ENCODE measurements around the gene MYOZ1.
"Not testable (repeated sequence)": the region's sequence is repeated elsewhere in the genome, so short reads cannot be mapped to it uniquely, and the experiment has no call there.

Gene MYOZ1, protein sequence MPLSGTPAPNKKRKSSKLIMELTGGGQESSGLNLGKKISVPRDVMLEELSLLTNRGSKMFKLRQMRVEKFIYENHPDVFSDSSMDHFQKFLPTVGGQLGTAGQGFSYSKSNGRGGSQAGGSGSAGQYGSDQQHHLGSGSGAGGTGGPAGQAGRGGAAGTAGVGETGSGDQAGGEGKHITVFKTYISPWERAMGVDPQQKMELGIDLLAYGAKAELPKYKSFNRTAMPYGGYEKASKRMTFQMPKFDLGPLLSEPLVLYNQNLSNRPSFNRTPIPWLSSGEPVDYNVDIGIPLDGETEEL
- 0 reads per million in 2 donors for total RNA-seq

DNA sequence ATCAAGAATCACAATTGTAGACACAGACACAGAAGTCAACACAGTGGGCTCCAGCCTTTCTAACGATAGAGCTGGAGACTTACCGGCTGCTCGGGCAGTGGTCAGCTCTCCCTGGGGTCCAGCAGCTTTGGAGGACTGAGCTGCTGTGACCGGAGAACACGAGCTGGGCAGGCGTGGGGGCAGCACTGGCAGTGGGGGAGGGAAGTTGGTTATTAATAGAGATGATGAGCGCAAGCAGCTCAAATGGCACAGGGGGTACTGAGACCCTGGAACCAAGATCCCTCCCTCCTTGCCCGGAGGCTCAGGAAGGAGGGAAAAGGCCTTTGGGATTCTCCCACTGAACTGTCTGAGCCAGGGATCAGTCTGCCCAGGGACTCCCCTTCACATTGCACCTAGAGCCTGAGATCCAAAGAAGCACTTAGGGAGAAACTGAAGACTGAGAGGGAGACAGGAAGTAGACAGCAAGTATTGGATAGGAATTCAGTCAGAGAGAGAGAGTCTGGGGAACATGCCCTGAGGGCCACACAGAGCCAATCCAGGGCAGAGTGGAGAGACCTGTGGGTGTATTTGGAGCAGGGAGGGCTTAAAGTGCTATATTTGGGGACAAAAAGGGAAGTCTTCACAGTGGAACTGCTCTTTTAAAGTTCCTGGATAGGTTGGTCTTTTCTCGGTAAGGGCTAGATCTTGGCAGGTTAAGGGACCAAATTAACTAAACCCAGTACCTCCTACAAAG, at the start of gene MYOZ1:
MYOZ1 (minus strand) TSS at position 147 of the 733 bp plus-strand sequence. CDS start 1,457 bp downstream, outside the sequence.
- DNase-seq, result no peak

- DNase-seq, result not testable (repeated sequence)
Measured at GRCh38 chr10:73690755-73691154, 49.5 kb upstream of the MYOZ1 start.

DNA sequence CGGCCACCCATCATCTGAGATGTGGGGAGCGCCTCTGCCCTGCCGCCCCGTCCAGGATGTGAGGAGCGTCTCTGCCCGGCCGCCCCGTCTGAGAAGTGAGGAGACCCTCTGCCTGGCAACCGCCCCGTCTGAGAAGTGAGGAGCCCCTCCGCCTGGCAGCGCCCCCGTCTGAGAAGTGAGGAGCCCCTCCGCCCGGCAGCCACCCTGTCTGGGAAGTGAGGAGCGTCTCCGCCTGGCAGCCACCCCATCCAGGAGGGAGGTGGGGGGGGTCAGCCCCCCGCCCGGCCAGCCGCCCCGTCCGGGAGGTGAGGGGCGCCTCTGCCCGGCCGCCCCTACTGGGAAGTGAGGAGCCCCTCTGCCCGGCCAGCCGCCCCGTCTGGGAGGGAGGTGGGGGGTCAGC, 48.3 kb upstream of the MYOZ1 start:
- not testable (repeated sequence) for DNase-seq

- DNase-seq, result not testable (repeated sequence)
Measured at GRCh38 chr10:73687641-73688040, 46.4 kb upstream of the MYOZ1 start.

GRCh38 chr10:73674546-73674945, 33.3 kb upstream of the MYOZ1 start:
- not testable (repeated sequence) for DNase-seq

- not testable (repeated sequence) for DNase-seq
Measured at GRCh38 chr10:73668378-73668777, 27.1 kb upstream of the MYOZ1 start.

GRCh38 chr10:73666153-73666809, 25.0 kb upstream of the MYOZ1 start:
- DNase-seq, result not testable (repeated sequence)

GRCh38 chr10:73665581-73665980, 24.3 kb upstream of the MYOZ1 start:
- DNase-seq, result not testable (repeated sequence)

GRCh38 chr10:73664156-73665040, 23.1 kb upstream of the MYOZ1 start:
- DNase-seq, result not testable (repeated sequence)

DNA sequence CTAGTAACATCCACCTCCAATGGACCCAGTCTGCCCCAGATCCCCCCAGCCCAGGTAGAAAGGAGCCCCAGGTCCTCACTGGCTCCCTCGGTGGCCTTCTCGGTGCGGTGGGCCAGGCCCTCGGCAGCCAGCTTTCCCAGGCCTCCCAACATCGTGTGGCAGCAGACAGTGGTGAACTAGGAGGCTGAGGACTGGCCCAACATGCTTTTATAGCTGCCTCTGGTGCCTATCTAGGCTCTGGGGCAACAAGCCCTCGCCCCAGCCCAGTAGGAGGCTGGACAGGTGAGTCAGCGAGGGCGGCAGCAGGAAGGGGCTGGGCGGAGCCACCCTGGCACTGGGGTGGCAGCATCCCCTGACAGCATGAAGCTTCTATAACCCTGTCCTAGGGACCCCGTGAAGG, 22.3 kb upstream of the MYOZ1 start:
- not testable (repeated sequence) for DNase-seq

DNA sequence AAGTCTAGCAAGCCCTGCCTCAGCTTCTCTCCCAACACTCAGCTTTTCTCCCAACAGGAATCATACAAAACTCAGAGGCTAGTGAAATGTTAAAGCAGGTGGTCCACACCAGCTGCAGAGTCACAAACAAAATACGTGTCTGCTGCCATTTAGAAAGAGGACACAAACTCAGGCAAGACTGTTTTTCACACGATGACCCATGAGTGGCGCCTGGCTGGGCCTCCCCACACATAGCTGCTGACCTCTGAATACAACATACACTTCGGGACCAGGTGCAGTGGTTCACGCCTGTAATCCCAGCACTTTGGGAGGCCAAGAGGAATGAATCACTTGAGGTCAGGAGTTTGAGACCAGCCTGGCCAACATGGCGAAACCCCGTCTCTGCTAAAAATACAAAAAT, 21.4 kb upstream of the MYOZ1 start:
- DNase-seq, result not testable (repeated sequence)

DNA sequence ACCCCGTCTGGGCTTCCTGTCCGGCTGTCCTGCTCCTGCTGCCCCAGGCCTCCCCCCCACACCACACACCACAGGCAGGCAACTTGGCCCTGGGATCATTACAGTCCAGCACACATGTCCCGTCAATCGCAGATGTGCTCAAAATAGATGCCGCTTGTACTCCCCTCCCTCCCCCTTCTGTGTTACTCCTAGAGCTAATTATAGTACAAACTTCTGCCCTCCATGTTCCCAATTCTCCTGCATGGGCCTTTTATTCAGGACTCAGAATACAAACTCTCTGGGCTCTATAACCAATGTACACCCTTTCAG, 14.7 kb upstream of the MYOZ1 start, which contains the start of gene SYNPO2L:
SYNPO2L (minus strand) TSS at position 40 of the 309 bp plus-strand sequence. CDS start 107 bp downstream, outside the sequence.
- no peak for DNase-seq

GRCh38 chr10:73655257-73655989, 14.1 kb upstream of the MYOZ1 start:
- DNase-seq, result no peak

- DNase-seq, result no peak
Measured at GRCh38 chr10:73653701-73654100, 12.4 kb upstream of the MYOZ1 start.

GRCh38 chr10:73653195-73653594, 11.9 kb upstream of the MYOZ1 start:
- no peak for DNase-seq

GRCh38 chr10:73650537-73651331, 9.5 kb upstream of the MYOZ1 start:
- no peak for DNase-seq

DNA sequence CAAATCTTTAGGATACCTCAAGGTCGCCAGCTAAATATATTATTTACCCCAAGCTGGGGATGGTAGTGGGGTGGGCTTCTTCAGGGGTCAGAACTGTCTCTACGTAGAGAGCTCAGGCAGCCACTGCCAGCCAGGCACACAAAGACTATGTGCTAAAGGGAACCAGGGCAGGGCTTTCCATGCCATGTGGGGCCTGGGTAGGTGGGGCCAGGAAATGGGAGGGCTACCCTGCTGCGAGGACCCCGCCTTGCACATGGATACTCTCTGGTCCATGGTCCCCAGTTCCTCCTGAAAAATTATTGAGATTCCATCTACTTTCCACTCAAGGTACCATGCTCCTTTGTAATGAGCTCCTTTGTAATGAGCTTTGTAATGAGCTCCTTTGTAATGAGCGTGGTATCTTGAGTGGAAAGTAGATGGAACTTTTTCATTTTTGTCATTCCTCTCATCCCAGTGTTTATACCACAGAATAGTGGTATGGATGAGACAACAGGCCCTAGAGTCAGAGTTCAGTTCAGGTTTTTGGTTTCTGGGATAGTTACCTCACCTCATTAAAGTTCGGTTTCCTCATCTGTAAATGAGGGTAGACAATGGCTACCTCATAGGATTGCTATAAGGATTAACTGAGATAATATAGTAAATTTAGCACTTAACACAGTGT, 8.7 kb upstream of the MYOZ1 start:
- no peak for DNase-seq

- no peak for DNase-seq
Measured at GRCh38 chr10:73648975-73649829, 7.9 kb upstream of the MYOZ1 start.
